Endodermal cell (in vitro differentiated cells): ENCODE measurements around the gene FYCO1. TPM values are rescaled to one million over a fixed set of nuclear protein-coding genes. Genes with fewer than 3 reads are reported as not detected.

ENCODE experiments used
- DNase-seq: peaks from one replicate; pipeline ENCODE4 v3.0.0-alpha.2; 2017
- H3K27ac ChIP-seq: 2 replicates; pipeline ENCODE4 v1.5.1; 2013; ENCODE audit warnings: mild to moderate bottlenecking, low read depth, low read length, moderate library complexity
- H3K27me3 ChIP-seq: 2 replicates; pipeline ENCODE4 v1.6.1; 2013; ENCODE audit warnings: mild to moderate bottlenecking, low read length, moderate library complexity; ENCODE audit not compliant: insufficient read depth, control insufficient read depth, poor library complexity, severe bottlenecking
- H3K36me3 ChIP-seq: 2 replicates; pipeline ENCODE4 v1.7.0; 2013; ENCODE audit warnings: mild to moderate bottlenecking, low read length, moderate library complexity; ENCODE audit not compliant: control insufficient read depth, insufficient read depth
- H3K4me1 ChIP-seq: one replicate; pipeline ENCODE4 v1.7.0; 2013; ENCODE audit warnings: low read length; ENCODE audit not compliant: control insufficient read depth, insufficient read depth
- H3K4me3 ChIP-seq: 2 replicates; pipeline ENCODE4 v1.5.1; 2013; ENCODE audit warnings: mild to moderate bottlenecking, low read length, moderate library complexity
- H3K9ac ChIP-seq: 2 replicates; pipeline ENCODE4 v1.6.1; 2013; ENCODE audit warnings: mild to moderate bottlenecking, low read length, moderate library complexity; ENCODE audit not compliant: poor library complexity, severe bottlenecking; ENCODE audit errors: extremely low read depth
- H3K9me3 ChIP-seq: 2 replicates; pipeline ENCODE4 v1.6.1; 2013; ENCODE audit warnings: mild to moderate bottlenecking, low read length, moderate library complexity; ENCODE audit not compliant: control insufficient read depth
- H3K27ac Mint-ChIP-seq: 2 replicates; pipeline ENCODE4 v1.8.0; 2020; ENCODE audit warnings: mixed read lengths
- H3K27me3 Mint-ChIP-seq: 2 replicates; pipeline ENCODE4 v1.8.0; 2021; ENCODE audit warnings: mild to moderate bottlenecking, mixed read lengths; ENCODE audit not compliant: insufficient read depth
- H3K36me3 Mint-ChIP-seq: 2 replicates; pipeline ENCODE4 v1.8.0; 2020; ENCODE audit warnings: low read depth, mixed read lengths
- H3K4me1 Mint-ChIP-seq: 2 replicates; pipeline ENCODE4 v1.8.0; 2020; ENCODE audit warnings: mixed read lengths
- H3K4me3 Mint-ChIP-seq: 2 replicates; pipeline ENCODE4 v1.8.0; 2020; ENCODE audit warnings: mild to moderate bottlenecking, moderate library complexity, mixed read lengths
- H3K9me3 Mint-ChIP-seq: 2 replicates; pipeline ENCODE4 v1.8.0; 2020; ENCODE audit warnings: mild to moderate bottlenecking, mixed read lengths
- WGBS, 2 experiments: methylation state at CpG; one replicate each; pipeline versions ENCODE4 v1.1.5 to v1.1.7; 2013; ENCODE audit warnings: missing lambda C conversion rate in 2 of 2, mixed read lengths in 1 of 2; ENCODE audit not compliant: insufficient coverage in 1 of 2, insufficient read length in 1 of 2; 5-methylcytosine and 5-hydroxymethylcytosine counted together
- total RNA-seq, 2 donors: library from RNA; stranded (reverse); fragmentation: NEBNext Ultra II Directional in 1 of 2; extraction: Animal tissue kit (Norgen Biotek cat#: 25700) in 1 of 2; gene quantifications; 2 replicates in 1 of 2; 3 replicates in 1 of 2; pipeline ENCODE4 v1.2.1, GENCODE V29; 2021
- TF ChIP-seq, protein P1 (sequence below): fragments of 200-600 bp; sonication (generic); conservative IDR thresholded peaks from 2 replicates; pipeline ENCODE4 v1.5.0; 2021; ENCODE audit warnings: antibody characterized with exemption, mild to moderate bottlenecking

FYCO1 gene
- total RNA-seq, 2 donors from 2014 or later, result 11.3 to 11.8 TPM

DNA sequence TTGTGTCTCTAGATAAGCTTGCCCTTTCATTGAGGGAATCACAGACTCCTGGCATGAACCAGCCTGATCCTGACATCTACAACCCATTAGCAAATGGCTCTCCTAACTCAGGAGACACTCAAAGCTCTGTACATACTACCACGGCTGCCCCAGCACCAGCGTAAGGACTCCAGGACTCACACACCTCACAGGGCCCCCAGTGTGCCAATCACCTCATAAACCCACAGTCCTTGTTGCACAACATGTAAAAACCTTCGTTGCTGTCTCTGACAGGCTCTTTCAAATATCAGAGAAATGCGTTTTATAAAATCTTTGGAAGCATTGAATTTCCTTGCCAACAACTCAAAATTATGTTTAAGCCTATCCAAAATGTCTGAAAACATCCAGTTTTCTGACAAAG, 7.3 kb downstream of the FYCO1 start:
- Mint-ChIP-seq H3K27me3 (no peaks in the 10 kb centered on the region), H3K9me3 (no peaks in the 10 kb centered on the region), H3K4me1 (peaks cover 52% of the 10 kb centered on the region), H3K27ac (no peak overlapping the region), H3K36me3 (peaks cover 15% of the 10 kb centered on the region), H3K4me3 (no peak overlapping the region)
- Histone ChIP-seq H3K27me3 (no peaks in the 10 kb centered on the region), H3K36me3 (peaks cover 6% of the 10 kb centered on the region), H3K4me1 (peaks cover 22% of the 10 kb centered on the region), H3K9me3 (no peaks in the 10 kb centered on the region), H3K9ac (no peak overlapping the region), H3K4me3 (no peak overlapping the region), H3K27ac (no peak overlapping the region)
- WGBS, 2 experiments, result 92 to 95% methylated on average over 4 of the region's 4 CpGs
- TF ChIP-seq, protein P1, sequence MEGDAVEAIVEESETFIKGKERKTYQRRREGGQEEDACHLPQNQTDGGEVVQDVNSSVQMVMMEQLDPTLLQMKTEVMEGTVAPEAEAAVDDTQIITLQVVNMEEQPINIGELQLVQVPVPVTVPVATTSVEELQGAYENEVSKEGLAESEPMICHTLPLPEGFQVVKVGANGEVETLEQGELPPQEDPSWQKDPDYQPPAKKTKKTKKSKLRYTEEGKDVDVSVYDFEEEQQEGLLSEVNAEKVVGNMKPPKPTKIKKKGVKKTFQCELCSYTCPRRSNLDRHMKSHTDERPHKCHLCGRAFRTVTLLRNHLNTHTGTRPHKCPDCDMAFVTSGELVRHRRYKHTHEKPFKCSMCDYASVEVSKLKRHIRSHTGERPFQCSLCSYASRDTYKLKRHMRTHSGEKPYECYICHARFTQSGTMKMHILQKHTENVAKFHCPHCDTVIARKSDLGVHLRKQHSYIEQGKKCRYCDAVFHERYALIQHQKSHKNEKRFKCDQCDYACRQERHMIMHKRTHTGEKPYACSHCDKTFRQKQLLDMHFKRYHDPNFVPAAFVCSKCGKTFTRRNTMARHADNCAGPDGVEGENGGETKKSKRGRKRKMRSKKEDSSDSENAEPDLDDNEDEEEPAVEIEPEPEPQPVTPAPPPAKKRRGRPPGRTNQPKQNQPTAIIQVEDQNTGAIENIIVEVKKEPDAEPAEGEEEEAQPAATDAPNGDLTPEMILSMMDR, result no peak
- no peak for DNase-seq

DNA sequence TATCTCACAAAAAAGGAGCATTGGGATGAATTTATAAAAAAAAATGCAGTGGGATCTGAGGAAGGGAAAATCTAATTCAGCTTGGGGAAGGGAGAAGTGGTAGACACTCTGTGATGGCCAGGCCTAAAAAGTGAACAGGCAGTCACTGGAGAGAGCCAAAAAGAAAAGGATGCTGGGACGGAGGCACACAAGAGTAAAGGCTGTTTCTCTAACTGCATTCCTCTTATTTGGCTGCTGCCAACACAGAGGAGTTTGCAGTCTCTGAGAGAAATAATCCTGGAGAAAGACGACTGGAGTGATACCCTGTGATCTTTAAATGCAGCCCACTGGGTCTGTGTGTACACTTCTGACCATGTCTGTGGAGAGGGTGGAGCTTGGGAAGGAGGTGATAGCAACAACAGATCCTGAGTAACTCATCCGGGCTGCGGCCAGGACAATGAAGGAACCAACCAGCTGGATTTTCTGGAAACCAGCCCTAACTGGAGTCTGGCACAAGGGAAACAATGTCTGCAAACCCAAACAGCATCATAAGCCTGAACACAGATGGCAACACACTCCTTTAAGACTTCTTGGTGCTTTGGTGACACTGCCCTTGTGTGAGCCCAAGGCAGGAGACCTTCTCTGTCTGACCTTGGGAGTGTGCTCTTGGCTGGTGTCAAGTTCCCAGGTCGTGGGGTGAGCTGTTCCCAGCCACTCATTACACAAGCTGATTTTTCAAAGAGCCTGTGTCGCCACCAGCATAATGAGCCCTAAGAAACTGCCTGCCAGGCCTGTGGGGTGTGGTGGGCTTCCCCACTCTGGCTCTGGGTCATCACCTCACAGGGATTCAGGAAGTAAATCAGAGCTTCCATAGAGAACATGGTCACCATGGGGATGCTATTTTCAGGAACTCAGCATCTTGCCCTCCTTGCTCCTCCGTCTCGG, 8.0 kb downstream of the FYCO1 start:
- no peaks in the 10 kb centered on the region for H3K27me3 ChIP-seq
- WGBS, 2 experiments, result 93% methylated on average over 7 to 8 of the region's 8 CpGs
- H3K27me3 Mint-ChIP-seq, result no peaks in the 10 kb centered on the region
- DNase-seq, result no peak
- TF ChIP-seq, protein P1, result no peak
- H3K36me3 Mint-ChIP-seq, result peaks cover 21% of the 10 kb centered on the region
- no peaks in the 10 kb centered on the region for H3K9me3 Mint-ChIP-seq
- H3K4me1 Mint-ChIP-seq, result peaks cover 45% of the 10 kb centered on the region
- no peaks in the 10 kb centered on the region for H3K9me3 ChIP-seq
- H3K27ac Mint-ChIP-seq, result no peak overlapping the region
- H3K36me3 ChIP-seq, result peaks cover 13% of the 10 kb centered on the region
- H3K9ac ChIP-seq, result no peak overlapping the region
- H3K27ac ChIP-seq, result no peak overlapping the region
- H3K4me3 Mint-ChIP-seq, result no peak overlapping the region
- H3K4me3 ChIP-seq, result no peak overlapping the region
- H3K4me1 ChIP-seq, result peaks cover 22% of the 10 kb centered on the region

DNA sequence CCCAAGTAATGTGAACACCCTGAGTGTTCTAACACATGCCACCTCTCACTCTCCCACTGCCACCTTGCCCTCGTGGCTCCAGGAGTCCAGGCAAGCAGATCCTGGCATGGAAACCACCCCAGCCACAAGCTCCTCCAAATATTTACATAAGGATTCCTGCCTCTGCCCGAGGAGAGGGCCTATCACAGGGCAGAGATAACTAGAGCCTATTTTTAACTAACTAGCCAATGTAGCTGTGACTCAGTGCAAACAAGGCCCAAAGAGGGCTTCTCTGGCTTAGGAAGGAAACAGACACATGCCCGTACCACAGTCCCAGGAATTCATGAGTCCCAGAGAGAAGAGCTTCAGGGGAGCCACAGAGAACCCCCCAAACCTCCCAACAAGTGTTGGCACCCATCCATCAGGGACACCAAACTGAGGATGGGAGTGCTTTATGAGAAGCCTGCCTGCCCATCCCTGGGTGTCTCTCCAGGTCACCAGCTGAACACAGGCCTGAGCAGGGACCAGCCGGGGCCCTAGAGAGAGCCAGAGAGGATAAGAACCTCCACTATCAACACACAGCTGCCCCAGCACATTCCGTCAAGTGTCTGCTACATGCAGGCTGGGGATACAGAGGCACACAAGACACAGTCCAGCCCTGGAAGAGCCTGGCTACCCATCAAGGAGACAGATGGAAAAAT, 9.2 kb downstream of the FYCO1 start:
- no peak overlapping the region for H3K27ac ChIP-seq
- H3K36me3 ChIP-seq, result peaks cover 24% of the 10 kb centered on the region
- H3K4me1 ChIP-seq, result peaks cover 22% of the 10 kb centered on the region
- H3K9ac ChIP-seq, result no peak overlapping the region
- Mint-ChIP-seq H3K9me3 (no peaks in the 10 kb centered on the region), H3K27me3 (no peaks in the 10 kb centered on the region), H3K4me1 (peaks cover 39% of the 10 kb centered on the region), H3K36me3 (peaks cover 21% of the 10 kb centered on the region), H3K27ac (peak overlapping the region; percentile 1), H3K4me3 (no peak overlapping the region)
- no peaks in the 10 kb centered on the region for H3K9me3 ChIP-seq
- 71 to 87% methylated on average over 4 to 5 of the region's 5 CpGs for WGBS, 2 experiments
- TF ChIP-seq, protein P1, result no peak
- no peak overlapping the region for H3K4me3 ChIP-seq
- no peak for DNase-seq
- H3K27me3 ChIP-seq, result no peaks in the 10 kb centered on the region
